WERI-Rb-1 (cell line): ENCODE data around the gene GJB2.

ENCODE experiments used
- DNase-seq: peaks from one replicate; pipeline ENCODE4 v3.0.0-alpha.2; 2020
- H3K27ac ChIP-seq: fragments of 250-450 bp; sonication (Bioruptor Pico); 2 replicates; pipeline ENCODE4 v1.5.1; 2020; ENCODE audit warnings: mild to moderate bottlenecking, moderate library complexity
- H3K27me3 ChIP-seq: fragments of 250-450 bp; sonication (Bioruptor Pico); 2 replicates; pipeline ENCODE4 v1.5.1; 2021; ENCODE audit warnings: mild to moderate bottlenecking, low read depth, moderate library complexity; ENCODE audit not compliant: insufficient read depth, severe bottlenecking
- H3K36me3 ChIP-seq: fragments of 250-450 bp; sonication (Bioruptor Pico); 2 replicates; pipeline ENCODE4 v1.5.1; 2020; ENCODE audit warnings: mild to moderate bottlenecking, moderate library complexity
- H3K4me3 ChIP-seq: 2 replicates; pipeline ENCODE4 v1.5.1; 2011; ENCODE audit warnings: low read depth, mild to moderate bottlenecking, control low read depth, low read length
- H3K9me3 ChIP-seq: fragments of 250-450 bp; sonication (Bioruptor Pico); 2 replicates; pipeline ENCODE4 v1.5.1; 2021; ENCODE audit warnings: mild to moderate bottlenecking, moderate library complexity; ENCODE audit not compliant: severe bottlenecking
- TF ChIP-seq, protein P1 (sequence below): IDR thresholded peaks from 2 replicates; pipeline ENCODE4 v1.5.1; 2011; ENCODE audit warnings: low read depth, mild to moderate bottlenecking, control low read depth, inconsistent platforms, low read length

GJB2 gene

DNA sequence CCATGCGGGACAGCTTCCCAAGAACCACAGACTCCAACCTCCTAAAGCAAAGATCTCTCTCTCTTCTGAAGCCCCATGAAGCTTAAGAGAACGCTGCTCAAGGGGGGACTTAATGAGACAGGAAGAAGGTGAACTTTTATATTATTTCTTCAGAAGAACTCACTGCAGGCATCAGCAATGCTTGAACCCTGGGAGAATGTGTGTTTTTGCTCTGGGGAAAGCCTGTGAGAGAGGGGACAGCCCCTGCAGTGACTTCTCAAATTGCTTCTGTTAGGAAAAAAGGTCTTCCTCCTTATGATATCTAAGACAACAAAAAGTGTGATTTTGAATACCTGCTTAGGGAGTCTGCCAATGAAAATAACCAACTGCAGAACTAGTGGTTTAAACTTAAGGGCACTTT, 54.9 kb downstream of the GJB2 start:
- DNase-seq, result no peak
- H3K27me3 ChIP-seq, result peaks cover 73% of the 10 kb centered on the region
- no peak overlapping the region for H3K4me3 ChIP-seq
- TF ChIP-seq, protein P1, sequence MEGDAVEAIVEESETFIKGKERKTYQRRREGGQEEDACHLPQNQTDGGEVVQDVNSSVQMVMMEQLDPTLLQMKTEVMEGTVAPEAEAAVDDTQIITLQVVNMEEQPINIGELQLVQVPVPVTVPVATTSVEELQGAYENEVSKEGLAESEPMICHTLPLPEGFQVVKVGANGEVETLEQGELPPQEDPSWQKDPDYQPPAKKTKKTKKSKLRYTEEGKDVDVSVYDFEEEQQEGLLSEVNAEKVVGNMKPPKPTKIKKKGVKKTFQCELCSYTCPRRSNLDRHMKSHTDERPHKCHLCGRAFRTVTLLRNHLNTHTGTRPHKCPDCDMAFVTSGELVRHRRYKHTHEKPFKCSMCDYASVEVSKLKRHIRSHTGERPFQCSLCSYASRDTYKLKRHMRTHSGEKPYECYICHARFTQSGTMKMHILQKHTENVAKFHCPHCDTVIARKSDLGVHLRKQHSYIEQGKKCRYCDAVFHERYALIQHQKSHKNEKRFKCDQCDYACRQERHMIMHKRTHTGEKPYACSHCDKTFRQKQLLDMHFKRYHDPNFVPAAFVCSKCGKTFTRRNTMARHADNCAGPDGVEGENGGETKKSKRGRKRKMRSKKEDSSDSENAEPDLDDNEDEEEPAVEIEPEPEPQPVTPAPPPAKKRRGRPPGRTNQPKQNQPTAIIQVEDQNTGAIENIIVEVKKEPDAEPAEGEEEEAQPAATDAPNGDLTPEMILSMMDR, result no peak
- H3K27ac ChIP-seq, result no peak overlapping the region
- no peaks in the 10 kb centered on the region for H3K9me3 ChIP-seq
- no peaks in the 10 kb centered on the region for H3K36me3 ChIP-seq
